Measurements from ENCODE around the gene GK. TPM values are rescaled to one million over a fixed set of nuclear protein-coding genes. Genes with fewer than 3 reads are reported as not detected.

Gene GK
- total and polyA plus RNA-seq, 9 of the 15 experiments (the other 6 are each of a cell fraction or from before 2014, with no cell fraction given), result 8.0 to 15.7 (median 12.4) TPM

DNA sequence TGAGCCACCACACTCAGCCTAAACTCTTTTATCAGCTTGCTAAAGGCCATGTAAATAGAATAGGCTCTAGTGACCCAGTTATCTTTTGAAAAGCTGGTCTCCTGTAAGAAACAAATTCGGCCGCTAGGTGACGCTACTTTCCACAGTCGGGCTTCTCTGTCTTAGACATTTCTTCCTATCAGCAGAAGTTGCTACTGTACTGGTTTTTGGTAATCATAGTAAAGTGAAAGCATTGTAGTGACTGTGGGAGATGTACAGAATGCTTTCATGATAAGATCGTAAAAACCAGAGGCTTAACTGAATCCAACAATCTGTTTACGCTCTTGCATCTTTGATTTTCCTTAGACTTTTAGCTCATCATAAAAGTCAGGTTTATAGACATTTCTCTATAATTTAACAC lies 82.6 kb downstream of the GK start (continued):
- TF ChIP-seq REST (IDR thresholded peaks at IDR 0.05; ENCODE audit: borderline replicate concordance) (peak; percentile 52; the same call in 1 of the 2 replicates), REST (CRISPR knock-in tag; IDR thresholded peaks at IDR 0.05; ENCODE audit: low read depth) (no peak), SIN3B (IDR thresholded peaks at IDR 0.05; ENCODE audit: low read depth) (no peak), DNMT1 (IDR thresholded peaks at IDR 0.05) (no peak), SMC3 (conservative IDR thresholded peaks at IDR 0.05; ENCODE audit: insufficient read depth, low read depth, low read length) (0 out of 2 replicates have a peak, but pooled peaks have one; percentile 41), KHSRP (IDR thresholded peaks at IDR 0.05) (no peak), ZNF511 (CRISPR knock-in tag; IDR thresholded peaks at IDR 0.05) (no peak), GTF2F1 (IDR thresholded peaks at IDR 0.05; ENCODE audit: low read depth, low read length) (no peak)
- TF ChIP-seq, protein P1, sequence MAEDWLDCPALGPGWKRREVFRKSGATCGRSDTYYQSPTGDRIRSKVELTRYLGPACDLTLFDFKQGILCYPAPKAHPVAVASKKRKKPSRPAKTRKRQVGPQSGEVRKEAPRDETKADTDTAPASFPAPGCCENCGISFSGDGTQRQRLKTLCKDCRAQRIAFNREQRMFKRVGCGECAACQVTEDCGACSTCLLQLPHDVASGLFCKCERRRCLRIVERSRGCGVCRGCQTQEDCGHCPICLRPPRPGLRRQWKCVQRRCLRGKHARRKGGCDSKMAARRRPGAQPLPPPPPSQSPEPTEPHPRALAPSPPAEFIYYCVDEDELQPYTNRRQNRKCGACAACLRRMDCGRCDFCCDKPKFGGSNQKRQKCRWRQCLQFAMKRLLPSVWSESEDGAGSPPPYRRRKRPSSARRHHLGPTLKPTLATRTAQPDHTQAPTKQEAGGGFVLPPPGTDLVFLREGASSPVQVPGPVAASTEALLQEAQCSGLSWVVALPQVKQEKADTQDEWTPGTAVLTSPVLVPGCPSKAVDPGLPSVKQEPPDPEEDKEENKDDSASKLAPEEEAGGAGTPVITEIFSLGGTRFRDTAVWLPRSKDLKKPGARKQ (CRISPR knock-in tag; IDR thresholded peaks at IDR 0.05), result no peak
- TF ChIP-seq, protein P2, sequence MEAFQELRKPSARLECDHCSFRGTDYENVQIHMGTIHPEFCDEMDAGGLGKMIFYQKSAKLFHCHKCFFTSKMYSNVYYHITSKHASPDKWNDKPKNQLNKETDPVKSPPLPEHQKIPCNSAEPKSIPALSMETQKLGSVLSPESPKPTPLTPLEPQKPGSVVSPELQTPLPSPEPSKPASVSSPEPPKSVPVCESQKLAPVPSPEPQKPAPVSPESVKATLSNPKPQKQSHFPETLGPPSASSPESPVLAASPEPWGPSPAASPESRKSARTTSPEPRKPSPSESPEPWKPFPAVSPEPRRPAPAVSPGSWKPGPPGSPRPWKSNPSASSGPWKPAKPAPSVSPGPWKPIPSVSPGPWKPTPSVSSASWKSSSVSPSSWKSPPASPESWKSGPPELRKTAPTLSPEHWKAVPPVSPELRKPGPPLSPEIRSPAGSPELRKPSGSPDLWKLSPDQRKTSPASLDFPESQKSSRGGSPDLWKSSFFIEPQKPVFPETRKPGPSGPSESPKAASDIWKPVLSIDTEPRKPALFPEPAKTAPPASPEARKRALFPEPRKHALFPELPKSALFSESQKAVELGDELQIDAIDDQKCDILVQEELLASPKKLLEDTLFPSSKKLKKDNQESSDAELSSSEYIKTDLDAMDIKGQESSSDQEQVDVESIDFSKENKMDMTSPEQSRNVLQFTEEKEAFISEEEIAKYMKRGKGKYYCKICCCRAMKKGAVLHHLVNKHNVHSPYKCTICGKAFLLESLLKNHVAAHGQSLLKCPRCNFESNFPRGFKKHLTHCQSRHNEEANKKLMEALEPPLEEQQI (IDR thresholded peaks at IDR 0.05), result no peak

Data from K562 (cell line).